NCI-H1048 (cell line): ENCODE data around the gene SCUBE2.
"Not testable (repeated sequence)": the region's sequence is repeated elsewhere in the genome, so short reads cannot be mapped to it uniquely, and the experiment has no call there.

Source experiments
- DNase-seq: peaks from one replicate; lab custom pipeline; 2025; lab: John Stamatoyannopoulos, UW

Gene SCUBE2

DNA sequence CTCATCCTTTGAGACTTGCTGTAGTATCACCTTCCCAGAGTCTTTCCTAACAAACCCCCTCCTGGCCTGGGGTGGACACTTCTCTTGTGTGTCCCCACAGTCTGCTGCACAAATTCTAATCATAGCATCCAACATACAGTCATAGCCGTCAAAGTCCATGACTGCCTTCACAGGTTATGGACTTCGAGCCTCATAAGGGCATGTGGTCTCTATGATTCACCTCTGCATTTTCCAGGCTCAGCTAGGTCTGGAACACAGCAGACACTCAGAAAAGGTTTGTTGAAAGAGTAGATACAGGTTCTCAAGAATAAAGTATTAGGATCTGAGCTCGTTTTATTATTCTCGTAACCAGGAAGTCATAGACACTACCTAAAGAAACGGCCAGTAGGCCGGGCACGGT, 13.2 kb upstream of the SCUBE2 start:
- no peak for DNase-seq

DNA sequence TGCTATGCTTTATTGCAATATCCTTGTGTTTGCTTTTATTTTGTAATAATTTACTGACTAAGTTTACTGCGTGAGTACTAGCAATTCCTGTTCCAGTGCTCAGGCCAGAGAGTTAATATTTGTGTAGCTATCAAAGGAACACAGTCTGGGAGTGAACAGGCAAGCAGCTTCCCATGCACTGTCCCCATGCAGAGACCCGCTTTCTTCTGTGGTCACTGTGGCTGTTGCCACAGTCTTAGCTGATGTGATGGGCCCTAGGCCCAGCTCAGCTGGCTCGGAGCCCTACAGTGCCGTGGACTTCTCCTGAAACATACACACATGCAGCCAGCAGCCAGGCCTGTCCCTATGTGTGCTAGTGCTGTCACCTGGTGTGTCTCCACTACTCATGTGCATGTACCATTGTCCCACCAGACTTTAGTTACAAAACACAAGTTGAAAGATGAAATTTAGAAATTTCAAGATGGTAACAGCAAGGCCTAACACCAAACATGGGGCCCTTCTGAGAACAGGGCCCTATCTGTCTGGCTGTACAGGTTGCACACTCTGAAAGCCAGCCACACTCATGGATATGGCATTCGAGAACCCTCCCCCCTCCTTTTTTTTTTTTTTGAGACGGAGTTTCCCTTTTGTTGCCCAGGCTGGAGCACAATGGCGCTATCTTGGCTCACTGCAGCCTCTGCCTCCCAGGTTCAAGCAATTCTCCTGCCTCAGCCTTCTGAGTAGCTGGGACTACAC, 12.3 kb upstream of the SCUBE2 start:
- DNase-seq, result no peak

DNA sequence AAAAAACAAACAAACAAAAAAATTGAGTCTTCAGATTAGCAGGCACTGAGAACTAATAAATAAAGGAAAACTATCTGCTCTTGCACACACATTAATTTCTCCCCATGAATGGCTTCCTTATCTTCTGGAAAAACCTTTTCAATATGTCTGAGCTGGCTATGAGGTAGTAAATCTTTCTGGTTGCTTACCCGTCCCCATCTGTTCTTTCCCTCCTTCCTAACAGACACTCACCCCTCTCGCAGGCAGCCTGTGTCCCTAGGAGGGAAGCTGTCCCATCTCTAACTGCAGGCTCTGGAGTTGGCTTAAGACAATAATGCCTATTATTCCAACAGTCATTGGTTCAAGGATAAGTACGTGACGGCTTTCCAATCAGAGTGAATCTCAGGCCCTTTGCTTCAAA, 8.2 kb upstream of the SCUBE2 start:
- DNase-seq, result no peak

DNA sequence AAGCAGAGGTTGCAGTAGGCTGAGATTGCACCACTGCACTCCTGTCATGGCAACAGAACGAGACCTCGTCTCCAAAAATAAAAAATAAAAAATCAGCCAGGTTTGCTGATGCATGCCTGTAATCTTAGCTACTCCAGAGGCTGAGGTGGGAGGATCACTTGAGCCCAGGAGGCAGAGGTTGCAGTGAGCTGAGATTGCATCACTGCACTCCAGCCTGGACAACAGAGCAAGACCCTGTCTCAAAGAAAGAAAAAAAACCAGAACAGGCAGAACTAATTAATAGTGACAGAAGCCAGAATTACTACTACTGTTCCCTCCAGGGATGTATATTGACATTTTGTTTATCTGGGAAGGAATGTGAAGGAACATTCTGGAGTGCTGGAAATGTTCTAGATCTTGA, 7.1 kb upstream of the SCUBE2 start:
- DNase-seq, result not testable (repeated sequence)

DNA sequence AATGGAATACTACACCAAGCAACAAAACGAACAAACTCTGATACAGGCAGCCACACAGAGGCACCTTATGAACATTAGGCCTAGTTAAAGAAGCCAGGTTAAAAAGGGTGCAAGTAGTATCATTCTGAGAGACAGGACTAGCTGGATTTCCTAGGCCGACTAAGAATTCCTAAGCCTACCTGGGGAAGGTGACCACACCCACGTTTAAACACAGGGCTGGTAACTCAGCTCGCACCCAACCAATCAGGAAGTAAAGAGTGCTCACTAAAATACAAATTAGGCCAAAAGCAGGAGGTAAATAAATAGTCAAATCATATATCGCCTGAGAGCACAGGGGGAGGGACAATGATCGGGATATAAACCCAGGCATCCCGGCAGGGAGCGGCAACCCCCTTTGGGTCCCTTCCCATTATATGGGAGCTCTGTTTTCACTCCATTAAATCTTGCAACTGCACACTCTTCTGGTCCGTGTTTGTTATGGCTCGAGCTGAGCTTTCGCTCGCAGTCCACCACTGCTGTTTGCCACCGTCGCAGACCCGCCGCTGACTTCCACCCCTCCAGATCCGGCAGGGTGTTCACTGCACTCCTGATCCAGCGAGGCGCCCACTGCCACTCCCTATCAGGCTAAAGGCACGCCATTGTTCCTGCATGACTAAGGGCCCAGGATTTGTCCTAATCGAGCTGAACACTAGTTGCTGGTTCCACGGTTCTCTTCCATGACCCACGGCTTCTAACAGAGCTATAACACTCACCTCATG, 6.0 kb upstream of the SCUBE2 start:
- not testable (repeated sequence) for DNase-seq

DNA sequence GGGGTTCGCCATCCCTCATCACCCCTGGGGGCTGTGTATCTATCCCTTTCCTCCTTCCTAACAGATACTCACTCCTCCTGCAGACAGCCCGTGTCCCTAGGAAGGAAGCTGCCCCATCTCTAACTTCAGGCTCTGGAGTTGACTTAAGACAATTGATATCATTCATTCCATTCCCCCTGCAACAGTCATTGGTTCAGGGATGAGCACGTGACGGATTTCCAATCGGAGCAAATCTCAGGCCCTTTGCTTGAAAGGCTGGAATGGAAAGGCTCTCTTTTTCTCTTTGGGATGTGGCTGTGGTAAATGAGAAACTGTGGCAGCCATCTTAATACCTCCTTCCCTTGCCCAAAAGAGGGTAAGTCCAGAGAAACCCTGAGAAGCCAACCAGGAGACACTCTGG, 5.0 kb upstream of the SCUBE2 start:
- no peak for DNase-seq

DNA sequence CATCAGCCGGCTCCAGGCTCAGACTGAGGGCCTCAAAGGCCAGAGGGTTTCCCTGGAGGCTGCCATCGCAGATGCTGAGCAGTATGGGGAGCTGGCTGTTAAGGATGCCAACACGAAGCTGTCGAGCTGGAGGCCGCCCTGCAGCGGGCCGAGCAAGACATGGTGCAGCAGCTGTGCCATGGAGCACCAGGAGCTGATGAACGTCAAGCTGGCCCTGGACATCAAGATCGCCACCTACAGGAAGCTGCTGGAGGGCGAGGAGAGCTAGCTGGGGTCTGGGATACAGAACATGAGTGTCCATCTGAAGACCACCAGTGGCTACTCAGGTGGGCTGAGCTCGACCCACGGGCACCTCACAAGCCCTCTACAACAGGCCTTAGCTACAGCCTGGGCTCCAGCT, 4.0 kb upstream of the SCUBE2 start:
- no peak for DNase-seq

DNA sequence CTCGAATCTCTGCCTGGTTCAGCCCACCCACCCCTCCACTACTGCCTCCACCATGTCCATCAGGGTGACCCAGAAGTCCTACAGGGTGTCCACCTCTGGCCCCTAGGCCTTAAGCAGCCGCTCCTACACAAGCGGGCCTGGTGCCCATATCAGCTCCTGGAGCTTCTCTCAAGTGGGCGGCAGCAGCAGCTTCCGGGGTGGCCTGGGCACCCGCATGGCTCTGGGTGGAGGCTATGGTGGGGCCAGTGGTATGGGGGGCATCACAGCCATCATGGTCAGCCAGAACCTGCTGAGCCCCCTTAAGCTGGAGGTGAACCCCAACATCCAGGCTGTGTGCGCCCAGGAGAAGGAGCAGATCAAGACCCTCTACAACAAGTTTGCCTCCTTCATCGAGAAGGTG, 3.0 kb upstream of the SCUBE2 start:
- no peak for DNase-seq

DNA sequence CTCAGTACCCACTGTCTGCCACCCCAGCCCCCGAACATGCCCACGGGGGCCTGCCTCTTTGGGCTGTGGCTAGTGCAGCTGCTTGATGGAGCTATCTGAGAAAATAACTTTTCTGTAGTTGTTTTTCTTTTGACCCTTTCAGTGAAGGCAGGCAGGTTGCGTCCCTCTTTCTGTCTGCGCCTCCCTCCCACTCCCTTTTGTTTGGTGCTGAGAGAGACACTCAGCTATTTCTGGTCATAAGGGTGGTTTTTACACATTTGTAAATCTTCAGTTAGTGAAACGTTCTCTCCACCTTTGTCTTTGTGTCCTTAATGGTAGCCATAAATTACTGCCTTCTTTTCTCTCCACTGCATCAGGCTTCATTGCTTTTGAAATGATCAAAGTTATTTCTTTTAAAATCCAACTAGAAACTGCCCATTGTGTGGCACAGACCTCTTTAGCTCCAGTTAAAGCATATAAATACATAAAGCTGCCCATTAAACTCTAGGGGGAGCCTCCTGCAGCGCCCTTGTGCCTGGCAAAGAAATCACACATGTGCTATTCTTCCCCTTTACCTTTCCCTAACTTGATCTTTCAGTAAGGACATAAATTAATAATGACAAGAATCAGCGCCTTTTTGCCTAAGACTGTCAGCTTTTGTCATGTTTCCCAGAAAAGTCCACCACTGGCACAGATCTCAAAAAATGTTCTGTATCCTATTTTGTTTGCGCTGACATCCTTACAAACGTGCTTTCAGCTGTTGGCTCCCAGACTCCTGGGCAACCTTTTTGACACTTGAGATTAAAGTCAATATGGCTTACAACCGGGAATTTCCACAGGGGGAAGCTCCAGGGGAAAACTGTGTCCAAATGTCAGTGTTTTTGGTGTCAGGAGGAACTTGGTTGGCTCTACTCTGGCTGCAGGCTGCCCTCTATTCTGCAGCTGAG, 1.7 kb upstream of the SCUBE2 start:
- no peak for DNase-seq

DNA sequence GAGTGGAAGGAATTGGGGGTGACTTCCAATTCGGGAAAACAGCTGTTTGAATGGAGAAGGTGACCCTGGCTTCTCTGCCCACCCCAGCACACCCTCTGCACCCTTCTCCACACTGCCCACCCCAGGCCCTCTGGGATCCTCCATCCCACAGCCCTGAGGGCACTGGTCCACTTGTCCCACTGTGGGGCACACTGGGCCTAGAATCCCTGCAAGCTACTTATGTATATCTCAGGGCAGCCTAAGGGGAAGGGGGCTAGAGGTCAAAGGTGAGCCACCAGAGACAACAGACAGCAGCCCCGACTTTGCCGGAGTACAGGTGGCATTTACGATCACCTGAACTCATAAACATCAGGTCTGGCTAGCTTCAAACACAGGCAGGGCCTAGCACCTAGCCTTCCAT, 673 bp upstream of the SCUBE2 start:
- no peak for DNase-seq

DNA sequence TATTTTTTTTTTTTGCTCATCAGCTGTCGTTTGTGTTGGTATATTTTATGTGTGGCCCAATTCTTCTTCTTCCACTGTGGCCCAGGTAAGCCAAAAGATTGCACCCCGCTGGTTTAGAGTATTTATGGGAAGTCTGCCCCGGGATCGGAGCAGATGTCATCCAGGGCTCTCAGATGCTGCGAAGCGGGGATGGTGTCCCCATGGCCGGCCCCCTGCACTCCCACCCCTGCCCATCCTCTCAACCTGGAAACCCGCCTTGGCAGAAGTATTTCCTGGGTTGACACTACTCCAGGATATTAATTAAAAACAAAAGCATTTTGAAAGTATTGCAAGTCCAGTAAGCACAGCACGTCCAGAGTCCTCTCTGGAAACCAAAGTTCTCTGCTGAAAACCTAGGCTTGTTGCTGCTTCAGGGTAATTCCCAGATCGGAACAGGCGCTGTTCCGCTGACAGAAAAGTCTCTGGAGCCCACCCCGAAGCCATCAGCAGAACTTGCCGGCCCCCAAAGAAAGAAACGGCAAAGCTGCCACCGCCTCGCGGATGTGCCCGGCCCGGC, 833 bp downstream of the SCUBE2 start:
- no peak for DNase-seq

DNA sequence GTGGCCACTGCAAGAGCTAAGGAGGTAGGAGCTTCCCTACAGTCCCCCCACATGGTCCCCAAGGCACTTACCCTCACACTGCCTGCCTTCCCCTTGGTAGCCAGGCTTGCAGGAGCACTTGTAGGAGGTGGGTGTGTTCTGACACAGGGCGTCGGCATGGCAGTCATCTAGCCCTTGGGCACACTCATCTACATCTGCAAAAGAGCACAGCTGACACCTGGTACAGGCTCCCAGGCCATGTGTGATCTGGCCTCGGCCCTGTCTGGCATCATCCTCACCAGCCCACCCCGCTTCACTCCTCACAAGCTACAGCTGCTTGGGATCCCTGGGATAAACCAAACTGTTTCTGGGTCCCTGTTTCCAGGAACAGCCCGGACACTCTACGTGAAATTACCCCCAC, 1.8 kb downstream of the SCUBE2 start:
- DNase-seq, result no peak

DNA sequence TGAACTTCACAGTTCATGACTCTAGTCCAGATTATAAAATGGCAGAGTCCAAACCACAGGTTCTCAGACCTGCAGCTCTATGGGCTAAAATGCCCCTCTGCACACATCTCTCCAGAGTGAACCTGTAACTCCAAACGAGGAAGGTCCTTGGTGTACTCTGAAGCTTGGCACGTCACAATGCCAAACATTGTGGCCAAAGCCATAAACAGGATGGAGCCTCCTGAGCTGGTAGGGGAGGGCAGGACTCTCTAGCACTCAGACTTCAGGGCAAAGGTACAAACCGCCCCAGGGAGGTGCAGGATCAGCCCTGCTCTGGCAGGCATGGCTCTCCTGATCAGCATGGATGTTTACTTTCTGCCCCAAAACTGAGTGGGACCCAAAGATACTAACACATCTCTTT, 2.3 kb downstream of the SCUBE2 start:
- DNase-seq, result no peak

DNA sequence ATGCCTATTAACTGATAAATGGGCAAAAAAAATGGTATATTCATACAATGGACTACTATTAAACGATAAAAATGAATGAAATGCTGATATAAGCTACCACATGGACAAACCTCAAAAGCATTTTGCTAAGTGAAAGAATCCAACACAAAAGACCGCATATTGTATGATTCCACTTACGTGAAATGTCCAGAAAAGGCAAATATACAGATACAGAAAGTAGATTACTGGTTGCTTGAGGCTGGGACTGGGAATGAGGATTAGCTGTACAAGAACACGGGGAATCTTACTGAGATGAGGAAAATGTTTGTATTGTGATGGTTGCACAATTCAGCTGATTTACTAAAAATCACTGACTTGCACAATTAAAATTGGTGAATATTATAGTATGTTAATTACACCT, 8.8 kb downstream of the SCUBE2 start:
- DNase-seq, result no peak

DNA sequence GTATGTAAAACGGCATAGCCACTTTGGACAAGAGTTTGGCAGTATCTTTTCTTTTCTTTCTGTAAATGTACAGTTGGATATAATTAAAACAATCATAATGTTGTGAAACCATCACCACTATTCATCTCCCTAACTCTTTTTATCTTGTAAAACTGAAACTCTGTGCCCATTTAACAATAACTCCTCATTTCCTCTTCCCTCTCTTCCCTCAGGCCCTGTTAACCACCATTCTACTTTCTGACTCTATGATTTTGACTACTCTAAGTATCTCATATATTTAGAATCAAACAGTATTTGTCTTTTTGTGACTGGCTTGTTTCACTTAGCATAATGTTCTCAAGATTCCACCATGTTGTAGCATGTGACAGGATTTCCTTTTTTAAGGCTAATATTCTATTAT, 10.2 kb downstream of the SCUBE2 start:
- DNase-seq, result no peak

DNA sequence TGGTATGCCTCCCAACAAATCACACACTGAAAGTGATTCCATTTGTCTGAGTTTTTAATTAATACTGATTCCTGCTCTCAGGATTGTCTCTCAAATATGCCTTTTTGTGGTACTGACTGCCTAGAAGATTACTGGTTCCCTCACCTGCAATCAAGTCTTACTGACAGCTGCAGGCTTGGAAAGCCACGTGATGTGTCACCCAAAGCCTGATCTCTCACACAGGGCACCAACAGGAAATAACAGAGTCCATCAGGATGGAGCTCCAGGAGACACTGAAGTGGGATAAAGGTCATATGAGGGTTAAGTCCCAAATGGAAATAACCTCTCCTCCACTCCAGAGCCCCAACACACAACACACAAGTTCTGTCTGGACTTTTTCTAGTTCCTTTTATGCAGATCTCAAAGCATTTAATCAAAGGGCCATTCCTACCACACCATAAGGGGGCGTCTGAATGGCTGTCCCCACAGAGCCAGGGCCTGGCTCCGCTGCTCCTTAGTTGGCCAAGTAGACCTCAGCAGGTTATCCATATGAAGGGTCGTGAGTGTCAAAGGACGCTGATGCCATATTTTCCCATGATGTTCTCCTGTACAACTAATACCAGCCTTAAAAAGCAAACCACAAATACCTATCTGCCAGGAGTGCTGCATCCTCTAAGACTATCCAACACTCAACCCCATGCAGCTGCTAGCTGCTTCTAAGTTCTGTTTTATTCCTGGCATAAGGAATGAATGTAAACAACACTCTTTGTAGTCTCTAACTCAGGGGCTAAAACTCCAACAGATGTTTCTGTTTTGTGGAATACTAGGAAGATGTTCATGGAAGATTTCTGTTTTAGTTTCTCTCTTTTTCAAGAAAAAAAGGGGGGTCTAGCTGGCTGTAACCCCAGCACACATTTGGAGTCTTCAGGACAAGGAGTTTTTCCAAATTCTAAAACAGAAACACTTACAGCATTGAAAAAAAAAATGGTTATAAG, 13.0 kb downstream of the SCUBE2 start:
- no peak for DNase-seq

DNA sequence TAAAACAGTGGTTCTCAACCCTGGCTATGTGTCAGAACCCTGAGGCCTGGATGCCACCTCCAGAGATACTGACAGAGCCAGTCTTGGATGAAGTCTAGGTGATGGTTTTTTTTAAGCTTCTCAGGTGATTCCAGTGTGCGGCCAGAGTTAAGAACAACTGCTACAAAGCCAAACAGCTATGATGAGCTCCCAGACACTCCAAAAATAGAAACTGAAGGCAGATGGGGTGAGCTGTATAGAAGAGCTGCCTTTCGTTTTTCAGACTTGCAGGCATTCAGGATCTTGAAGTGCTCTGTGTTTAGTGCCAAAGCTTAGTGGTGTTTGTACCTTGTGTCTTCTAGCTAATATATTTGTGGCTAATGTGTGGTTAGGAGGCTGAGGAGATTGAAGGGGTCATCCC, 14.2 kb downstream of the SCUBE2 start:
- no peak for DNase-seq

DNA sequence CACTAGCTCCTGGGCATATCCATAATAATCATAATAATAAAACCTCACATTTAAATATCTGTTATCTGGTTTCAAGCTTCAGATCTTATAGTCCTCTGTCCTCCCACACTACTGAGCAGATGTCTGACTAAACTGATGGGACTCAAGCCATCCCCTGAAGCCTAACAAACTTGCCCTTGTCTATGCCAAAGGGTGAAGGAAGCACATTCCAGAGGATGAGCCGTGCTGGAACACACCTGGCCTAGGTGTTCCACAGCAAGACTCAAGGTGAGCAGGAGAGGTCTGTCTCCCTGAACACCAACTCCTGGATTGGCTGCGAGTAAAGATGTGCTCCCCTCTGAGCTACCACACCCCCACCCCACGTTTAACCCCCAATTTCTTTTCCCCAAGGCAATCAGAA, 14.7 kb downstream of the SCUBE2 start:
- DNase-seq, result no peak

DNA sequence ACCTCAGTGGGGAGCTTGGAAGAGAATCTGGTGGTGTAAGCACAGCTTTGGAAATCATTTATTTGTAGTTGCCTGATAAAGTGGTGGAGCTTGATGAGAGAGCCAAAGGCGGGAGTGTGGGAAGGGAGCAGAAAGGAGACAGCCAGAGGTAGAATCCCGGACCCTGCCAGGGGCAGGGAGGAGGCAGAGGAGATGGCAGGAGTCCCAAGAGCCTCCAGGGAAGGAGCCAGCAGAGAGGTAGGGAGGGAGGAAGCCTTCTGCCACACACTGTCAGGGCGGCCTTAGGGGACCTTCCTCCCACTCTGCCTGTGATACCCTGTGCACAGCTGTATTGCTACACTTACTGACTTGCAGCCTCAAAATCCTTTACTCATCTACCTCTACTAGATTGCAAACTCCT, 15.4 kb downstream of the SCUBE2 start:
- no peak for DNase-seq

DNA sequence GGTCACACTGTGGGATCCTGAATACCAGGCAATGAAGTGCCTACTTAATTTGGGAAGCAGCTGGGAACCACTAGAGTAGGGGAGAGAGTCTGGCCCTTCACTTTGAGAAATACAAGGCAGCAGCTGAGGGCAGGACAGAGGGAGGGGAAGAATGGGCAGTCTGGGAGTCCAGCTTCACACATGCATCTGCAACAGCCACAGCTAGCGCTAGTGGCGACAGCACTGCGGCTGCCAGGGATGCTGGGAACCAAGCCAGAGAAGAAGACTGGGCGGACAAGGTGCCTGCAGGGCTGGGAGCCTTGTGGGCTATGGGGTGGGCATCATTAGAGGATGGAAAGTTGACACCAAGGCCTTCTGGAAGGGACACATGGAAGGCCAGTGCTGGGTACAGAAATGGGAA, 15.8 kb downstream of the SCUBE2 start:
- DNase-seq, result no peak

DNA sequence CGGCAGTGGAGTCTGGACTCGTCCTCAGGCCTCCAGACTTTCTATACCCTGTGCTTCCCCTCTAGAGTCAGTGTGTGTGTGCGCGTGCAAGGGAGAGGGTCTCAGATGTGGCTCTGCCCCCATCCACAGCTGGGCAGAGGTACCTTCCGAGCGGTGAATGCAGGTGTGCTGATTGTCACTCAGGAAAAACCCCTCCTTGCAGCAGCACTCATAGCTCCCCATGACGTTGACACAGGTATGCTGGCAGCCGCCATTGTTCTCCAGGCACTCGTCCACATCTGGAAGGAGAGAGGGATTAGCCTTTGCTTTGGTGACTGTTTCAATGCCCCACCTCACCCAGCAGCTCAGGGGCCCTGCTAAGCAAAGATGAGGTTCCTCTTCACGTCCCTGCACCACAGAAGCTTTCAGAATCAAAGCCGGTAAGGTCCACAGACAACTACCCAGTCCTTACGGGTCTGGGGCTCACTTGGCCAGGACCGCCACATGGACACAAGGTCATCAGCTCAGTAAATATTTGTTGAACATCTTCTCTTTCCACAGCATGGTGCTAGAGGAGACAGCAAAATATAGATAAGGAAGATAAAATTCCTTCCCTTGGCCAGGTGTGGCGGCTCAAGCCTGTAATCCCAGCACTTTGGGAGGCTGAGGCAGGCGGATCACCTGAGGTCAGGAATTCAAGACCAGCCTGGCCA, 16.9 kb downstream of the SCUBE2 start:
- DNase-seq, result no peak
